SK-N-SH (cell line): ENCODE results near the gene CCRL2. TPM values are rescaled to one million over a fixed set of nuclear protein-coding genes. Genes with fewer than 3 reads are reported as not detected.
"Not testable (repeated sequence)": the region's sequence is repeated elsewhere in the genome, so short reads cannot be mapped to it uniquely, and the experiment has no call there.

ENCODE experiments used
- CTCF ChIA-PET: fragments of 300-600, 350-600 bp; formaldehyde crosslinking; extraction: SDS; loops from one replicate; lab custom pipeline; 2021; lab: Yijun Ruan, JAX
- POLR2A ChIA-PET: fragments of 350-600 bp; sonication (Branson Sonifier 250); formaldehyde crosslinking; extraction: SDS; loops from one replicate; lab custom pipeline; 2020; ENCODE audit warnings: antibody characterized with exemption, inconsistent platforms; lab: Yijun Ruan, JAX
- DNase-seq: peaks from one replicate; pipeline ENCODE4 v3.0.0; 2012
- H2AFZ ChIP-seq: fragments of 200-600 bp; sonication (generic); 2 replicates; pipeline ENCODE4 v1.8.1; 2016; ENCODE audit warnings: antibody characterized with exemption, mild to moderate bottlenecking, low read depth
- H3F3A ChIP-seq: fragments of 200-600 bp; sonication (generic); replicated peaks from 2 replicates; pipeline ENCODE3; 2016; ENCODE audit warnings: antibody characterized with exemption, mild to moderate bottlenecking; ENCODE audit not compliant: insufficient read depth
- H3K27ac ChIP-seq, 2 experiments: fragments of 200-500 bp in 1 of 2; fragments of 200-600 bp in 1 of 2; sonication (Bioruptor generic) in 1 of 2; sonication (generic), shearing (Covaris generic) in 1 of 2; 2 replicates each; pipeline versions ENCODE4 v1.5.1 to v1.6.1; 2014 to 2016; ENCODE audit warnings: low read depth in 2 of 2, inconsistent platforms in 1 of 2, low read length in 1 of 2, mild to moderate bottlenecking in 1 of 2, mixed read lengths in 1 of 2
- H3K27me3 ChIP-seq: fragments of 200-600 bp; sonication (generic), shearing (Covaris generic); 2 replicates; pipeline ENCODE4 v1.6.1; 2016; ENCODE audit warnings: mixed run types; ENCODE audit not compliant: insufficient read depth
- H3K36me3 ChIP-seq, 2 experiments: fragments of 200-500 bp in 1 of 2; fragments of 200-600 bp in 1 of 2; sonication (Bioruptor generic) in 1 of 2; sonication (generic) in 1 of 2; replicated peaks in 1 of 2; 2 replicates each; pipeline versions ENCODE3 to v1.5.1; 2014 to 2016; ENCODE audit warnings: low read length in 1 of 2, mild to moderate bottlenecking in 1 of 2; ENCODE audit not compliant: insufficient read depth in 2 of 2, control insufficient read depth in 1 of 2
- H3K4me1 ChIP-seq, 2 experiments: fragments of 200-500 bp in 1 of 2; fragments of 200-600 bp in 1 of 2; sonication (Bioruptor generic) in 1 of 2; sonication (generic), shearing (Covaris generic) in 1 of 2; 2 replicates each; pipeline versions ENCODE4 v1.5.1 to v1.6.1; 2014 to 2016; ENCODE audit warnings: low read depth in 1 of 2, low read length in 1 of 2, mixed run types in 1 of 2; ENCODE audit not compliant: insufficient read depth in 2 of 2, control insufficient read depth in 1 of 2
- H3K4me2 ChIP-seq: fragments of 200-600 bp; sonication (generic), shearing (Covaris generic); 2 replicates; pipeline ENCODE4 v1.6.1; 2017; ENCODE audit warnings: mixed run types
- H3K4me3 ChIP-seq, 2 experiments: fragments of 200-500 bp in 1 of 2; fragments of 200-600 bp in 1 of 2; sonication (Bioruptor generic) in 1 of 2; sonication (generic), shearing (Covaris generic) in 1 of 2; 2 replicates each; pipeline versions ENCODE4 v1.5.1 to v1.8.1; 2014 to 2016; ENCODE audit warnings: low read depth in 2 of 2, inconsistent platforms in 1 of 2, low read length in 1 of 2, mild to moderate bottlenecking in 1 of 2, mixed read lengths in 1 of 2, moderate library complexity in 1 of 2
- H3K79me2 ChIP-seq: fragments of 200-600 bp; sonication (generic); 2 replicates; pipeline ENCODE4 v1.8.1; 2017; ENCODE audit warnings: mild to moderate bottlenecking; ENCODE audit not compliant: insufficient read depth
- H3K9ac ChIP-seq: fragments of 200-600 bp; sonication (generic); 2 replicates; pipeline ENCODE4 v1.6.1; 2017; ENCODE audit warnings: mixed run types
- H3K9me2 ChIP-seq: fragments of 200-600 bp; sonication (generic); 2 replicates; pipeline ENCODE4 v1.6.1; 2017; ENCODE audit warnings: mixed run types
- H3K9me3 ChIP-seq: fragments of 200-600 bp; sonication (generic); 2 replicates; pipeline ENCODE4 v1.6.1; 2017; ENCODE audit warnings: mixed run types, mild to moderate bottlenecking, moderate library complexity
- H4K20me1 ChIP-seq: fragments of 200-600 bp; sonication (generic); 2 replicates; pipeline ENCODE4 v1.6.1; 2017; ENCODE audit warnings: mild to moderate bottlenecking, mixed run types; ENCODE audit not compliant: insufficient read depth
- FOXJ3 ChIP-seq: sonication (generic); formaldehyde crosslinking; IDR thresholded peaks from 2 replicates; pipeline ENCODE4 v1.5.1; 2020; ENCODE audit warnings: mild to moderate bottlenecking, missing genetic modification reagents
- GABPA ChIP-seq: IDR thresholded peaks from 2 replicates; pipeline ENCODE4 v1.4.0; 2012; ENCODE audit warnings: low read depth, mild to moderate bottlenecking
- NRF1 ChIP-seq: IDR thresholded peaks from 2 replicates; pipeline ENCODE4 v1.6.1; 2012; ENCODE audit warnings: low read depth, mild to moderate bottlenecking, low read length
- POLR2AphosphoS5 ChIP-seq: IDR thresholded peaks from 2 replicates; pipeline ENCODE4 v1.6.1; 2012; ENCODE audit warnings: low read depth, low read length
- RAD21 ChIP-seq: IDR thresholded peaks from 2 replicates; pipeline ENCODE4 v1.6.1; 2012; ENCODE audit warnings: mild to moderate bottlenecking, low read length
- RCOR1 ChIP-seq: fragments of 150-350 bp; IDR thresholded peaks from 2 replicates; pipeline ENCODE4 v1.6.1; 2017; ENCODE audit warnings: antibody characterized with exemption, low read length
- RXRA ChIP-seq: IDR thresholded peaks from 2 replicates; pipeline ENCODE4 v1.4.0; 2012; ENCODE audit warnings: low read depth, mild to moderate bottlenecking, borderline replicate concordance
- YY1 ChIP-seq: IDR thresholded peaks from 2 replicates; pipeline ENCODE4 v1.4.0; 2012; ENCODE audit warnings: low read depth, mild to moderate bottlenecking
- WGBS: methylation state at CpG from one replicate; pipeline ENCODE4 v1.1.6; 2017; ENCODE audit warnings: low lambda C conversion rate; 5-methylcytosine and 5-hydroxymethylcytosine counted together
- polyA plus RNA-seq, 3 experiments: library from polyadenylated mRNA; depleted of rRNA; stranded (reverse); fragments of >200 nt; gene quantifications; 2 replicates each; pipeline ENCODE4 v1.2.3, GENCODE V29; 2012

The CCRL2 gene
- polyA plus RNA-seq, 1 of the 3 experiments (the other 2 are of a cell fraction) = not detected

DNA sequence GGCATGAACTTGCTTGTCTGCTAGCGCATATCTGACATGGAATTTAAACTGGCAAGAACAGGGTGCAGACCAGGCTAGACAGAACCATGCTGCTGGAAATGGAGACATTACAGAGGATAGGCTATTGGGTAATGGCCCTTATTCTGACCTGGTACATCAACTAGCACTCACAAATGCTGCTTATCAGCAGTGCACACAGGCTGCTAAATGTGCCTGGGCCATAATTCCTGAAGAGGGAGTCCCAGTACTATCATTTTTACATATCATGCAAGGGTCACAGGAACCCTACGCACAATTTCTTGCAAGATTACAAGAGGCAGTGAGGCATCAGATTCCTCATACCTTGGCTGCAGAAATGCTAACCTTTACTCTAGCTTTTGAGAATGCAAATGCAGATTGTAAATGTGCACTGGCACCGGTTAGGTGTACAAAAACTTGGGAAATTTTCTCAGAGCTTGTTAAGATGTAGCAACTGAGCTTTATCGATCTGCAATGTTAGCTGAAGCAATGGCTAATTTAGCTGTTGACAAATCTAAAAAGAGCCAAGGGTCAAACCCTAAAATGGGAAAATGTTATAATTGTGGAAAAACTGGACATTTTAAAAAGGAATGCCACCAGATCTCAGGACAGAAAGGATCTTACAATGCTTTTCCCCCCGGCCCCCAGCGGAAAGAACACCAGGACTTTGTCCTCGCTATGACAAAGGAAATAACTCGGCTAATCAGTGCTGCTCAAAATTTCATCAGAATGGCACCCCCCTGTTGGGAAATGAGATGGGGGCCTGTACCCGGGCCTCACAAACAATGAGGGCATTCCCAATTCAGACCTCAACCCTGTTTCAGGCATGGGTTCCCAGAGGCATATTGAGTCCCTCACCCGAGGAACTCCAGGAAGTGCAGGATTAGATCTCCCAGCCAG, 21.1 kb downstream of the CCRL2 start:
- Histone ChIP-seq H4K20me1 (no peaks in the 10 kb centered on the region), H3K27me3 (no peaks in the 10 kb centered on the region), H3K9me3 (0 out of 2 replicates have a peak, but pooled peaks cover 3% of the 10 kb centered on the region), H3K4me2 (no peak overlapping the region), H3K4me1 (no peaks in the 10 kb centered on the region), H3K9ac (no peak overlapping the region), H3F3A (no peaks in the 10 kb centered on the region), H3K9me2 (no peaks in the 10 kb centered on the region), H3K27ac (no peak overlapping the region), H3K4me3 (no peak overlapping the region), H3K79me2 (no peaks in the 10 kb centered on the region), H2AFZ (no peak overlapping the region), H3K36me3 (no peaks in the 10 kb centered on the region)
- 47% methylated on average over 10 of the region's 10 CpGs for WGBS
- TF ChIP-seq FOXJ3 (CRISPR knock-in tag) (no peak), POLR2AphosphoS5 (no peak), NRF1 (no peak), RAD21 (0 out of 2 replicates have a peak, but pooled peaks have one; percentile 12)
- ChIA-PET CTCF (interaction anchor here (1.0 kb wide), 2 partner anchors 8 to 18 kb away, joined by 3 read pairs; no protein-coding TSS in a partner anchor), POLR2A (no interaction called here)
- DNase-seq = no peak

DNA sequence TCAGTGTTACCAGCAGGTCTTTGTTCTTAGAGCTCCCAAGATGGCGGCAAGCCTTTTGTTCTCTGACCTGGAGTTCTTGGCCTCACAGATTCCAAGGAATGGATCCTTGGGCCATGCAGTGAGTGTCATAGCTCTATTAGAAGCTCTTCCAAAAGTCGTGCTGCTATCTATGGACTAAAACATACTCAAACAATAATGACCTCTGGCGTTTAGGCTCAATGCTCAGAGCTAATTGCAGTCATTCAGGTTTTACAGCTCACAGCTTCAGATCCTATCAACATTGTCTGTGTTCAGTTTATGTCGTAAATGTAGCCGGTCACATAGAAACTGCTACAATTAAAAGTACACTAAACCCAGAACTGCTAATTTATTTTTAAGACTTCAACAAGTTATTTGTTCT, 22.2 kb downstream of the CCRL2 start:
- no peaks in the 10 kb centered on the region for H3F3A ChIP-seq
- 0 out of 2 replicates have a peak, but pooled peaks cover 3% of the 10 kb centered on the region for H3K9me3 ChIP-seq
- ChIA-PET CTCF (interaction anchor here (1.0 kb wide), 1 partner anchor 17 kb away, joined by 3 read pairs; no protein-coding TSS in a partner anchor), POLR2A (no interaction called here)
- WGBS = 52% methylated on average over 5 of the region's 5 CpGs
- no peak overlapping the region for H3K4me3 ChIP-seq
- TF ChIP-seq GABPA (no peak), RXRA (no peak)
- no peak overlapping the region for H3K9ac ChIP-seq
- H3K4me1 ChIP-seq = no peaks in the 10 kb centered on the region
- H3K4me2 ChIP-seq = no peak overlapping the region
- no peak overlapping the region for H3K27ac ChIP-seq
- H3K27me3 ChIP-seq = no peaks in the 10 kb centered on the region
- no peak for DNase-seq
- no peaks in the 10 kb centered on the region for H3K79me2 ChIP-seq
- no peaks in the 10 kb centered on the region for H3K9me2 ChIP-seq
- H4K20me1 ChIP-seq = no peaks in the 10 kb centered on the region
- H2AFZ ChIP-seq = no peak overlapping the region
- H3K36me3 ChIP-seq = no peaks in the 10 kb centered on the region

DNA sequence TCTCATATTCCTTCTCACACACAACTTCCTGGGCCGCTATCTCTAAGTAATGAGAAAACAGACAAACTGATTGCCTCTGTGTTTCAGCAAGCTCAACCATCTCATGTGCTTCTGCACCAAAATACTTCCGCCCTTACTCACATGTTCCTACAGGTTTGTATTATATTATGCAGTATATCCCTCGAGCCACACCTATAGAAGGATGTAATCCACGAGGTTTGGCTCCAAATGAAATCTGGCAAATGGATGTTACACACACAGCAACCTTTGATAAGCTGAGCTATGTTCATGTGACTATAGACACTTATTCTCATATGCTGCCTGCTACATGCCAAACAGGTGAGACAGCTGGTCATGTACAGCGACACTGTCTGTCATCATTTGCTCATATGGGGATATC, 22.6 kb downstream of the CCRL2 start:
- POLR2A ChIA-PET = no interaction called here
- Histone ChIP-seq H3F3A (no peaks in the 10 kb centered on the region), H3K9me2 (no peaks in the 10 kb centered on the region), H3K27ac (no peak overlapping the region), H2AFZ (no peak overlapping the region), H3K4me2 (no peak overlapping the region), H4K20me1 (no peaks in the 10 kb centered on the region), H3K79me2 (no peaks in the 10 kb centered on the region), H3K4me1 (no peaks in the 10 kb centered on the region), H3K9ac (no peak overlapping the region), H3K9me3 (0 out of 2 replicates have a peak, but pooled peaks cover 3% of the 10 kb centered on the region), H3K36me3 (no peaks in the 10 kb centered on the region), H3K4me3 (no peak overlapping the region), H3K27me3 (no peaks in the 10 kb centered on the region)
- DNase-seq = no peak
- CTCF ChIA-PET = interaction anchor here (1.0 kb wide), 1 partner anchor 17 kb away, joined by 3 read pairs; no protein-coding TSS in a partner anchor
- no peak for TF ChIP-seq NRF1
- no peak for TF ChIP-seq YY1
- no peak for TF ChIP-seq RCOR1
- WGBS = 41% methylated on average over 5 of the region's 5 CpGs

DNA sequence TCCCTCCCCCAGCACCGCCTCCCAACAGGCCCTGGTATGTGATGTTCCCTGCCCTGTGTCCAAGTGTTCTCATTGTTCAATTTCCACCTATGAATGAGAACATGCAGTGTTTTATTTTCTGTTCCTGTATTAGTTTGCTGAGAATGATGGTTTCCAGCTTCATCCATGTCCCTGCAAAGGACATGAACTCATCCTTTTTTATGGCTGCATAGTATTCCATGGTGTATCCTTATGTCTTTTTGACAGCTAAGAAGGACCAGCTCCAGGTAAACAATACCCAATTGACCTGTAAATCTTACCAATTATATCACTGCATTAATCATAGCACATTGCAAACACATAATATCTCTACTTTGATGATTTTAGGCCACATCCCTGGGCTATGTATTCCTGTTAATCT, 23.8 kb downstream of the CCRL2 start:
- WGBS = 33% methylated on average over 1 of the region's 1 CpG
- POLR2A ChIA-PET = interaction anchor here (0.6 kb wide), 2 partner anchors 18 to 908 kb away, joined by 3 to 4 read pairs; no protein-coding TSS in a partner anchor

DNA sequence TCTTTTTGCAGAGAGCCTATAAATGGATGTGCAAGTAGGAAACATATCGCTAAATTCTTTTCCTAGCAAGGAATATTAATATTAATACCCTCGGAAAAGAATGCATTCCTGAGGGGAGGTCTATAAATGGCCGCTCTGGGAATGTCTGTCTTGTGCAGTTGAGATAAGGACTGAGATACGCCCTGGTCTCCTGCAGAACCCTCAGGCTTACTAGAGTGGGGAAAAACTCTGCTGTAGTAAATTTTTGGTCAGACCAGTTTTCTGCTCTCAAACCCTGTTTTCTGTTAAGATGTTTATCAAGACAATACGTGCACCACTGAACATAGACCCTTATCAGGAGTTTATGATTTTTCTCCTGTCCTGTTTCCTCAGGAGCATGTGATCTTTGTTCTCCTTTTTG, 24.8 kb downstream of the CCRL2 start:
- POLR2A ChIA-PET, H3K79me2 ChIP-seq, H3K27me3 ChIP-seq, H3K9ac ChIP-seq, H2AFZ ChIP-seq, H4K20me1 ChIP-seq, H3K27ac ChIP-seq, CTCF ChIA-PET, H3K4me1 ChIP-seq, H3K4me3 ChIP-seq, H3K9me3 ChIP-seq, H3F3A ChIP-seq, DNase-seq, H3K4me2 ChIP-seq, H3K9me2 ChIP-seq, H3K36me3 ChIP-seq: not testable (repeated sequence)
- 23% methylated on average over 5 of the region's 5 CpGs for WGBS

More for the DNA sequence above, 23.8 kb downstream of the CCRL2 start:
- CTCF ChIA-PET = interaction anchor here (1.0 kb wide), 1 partner anchor 27 kb away, joined by 3 read pairs; no protein-coding TSS in a partner anchor
- not testable (repeated sequence) for H3K9me2 ChIP-seq, H3K4me1 ChIP-seq, H4K20me1 ChIP-seq, H3F3A ChIP-seq, H3K4me3 ChIP-seq, H2AFZ ChIP-seq, H3K9ac ChIP-seq, DNase-seq, H3K4me2 ChIP-seq, H3K9me3 ChIP-seq, H3K27me3 ChIP-seq, H3K27ac ChIP-seq, H3K36me3 ChIP-seq, H3K79me2 ChIP-seq
